G401 (cell line): ENCODE results near the gene SOS1. TPM values are rescaled to one million over a fixed set of nuclear protein-coding genes. Genes with fewer than 3 reads are reported as not detected.

Experiments used
- DNase-seq: peaks from one replicate; pipeline ENCODE4 v3.0.0-alpha.2; 2015; ENCODE audit warnings: low spot score
- in situ Hi-C: cut with HindIII; loops from 2 replicates; pipeline ENCODE4 v1.10.0; 2016; ENCODE audit warnings: low sequenced_read_pairs, mixed read lengths
- total RNA-seq: library from RNA; depleted of rRNA; stranded (reverse); fragments of >200 nt; shearing (Covaris generic); gene quantifications from 2 replicates; pipeline ENCODE4 v1.2.3, GENCODE V29; 2014

Gene SOS1
- total RNA-seq, 1 experiment from 2014 or later = 22.0 TPM

GRCh38 chr2:39109537-39109936 is 11.3 kb downstream of the SOS1 start:
- DNase-seq = no peak
- in situ Hi-C loops = no loop called here

GRCh38 chr2:39108377-39108776 is 12.5 kb downstream of the SOS1 start:
- in situ Hi-C loops = no loop called here
- DNase-seq = no peak

- no peak for DNase-seq
- in situ Hi-C loops = no loop called here
Measured at GRCh38 chr2:39107724-39108273, 13.1 kb downstream of the SOS1 start.

GRCh38 chr2:39107156-39107555 is 13.7 kb downstream of the SOS1 start:
- DNase-seq = peak; percentile 25
- in situ Hi-C loops = no loop called here

GRCh38 chr2:39099870-39100728 is 20.8 kb downstream of the SOS1 start:
- in situ Hi-C loops = loop anchor here (25.0 kb wide), 1 partner anchor 112 kb away; no protein-coding TSS in a partner anchor
- DNase-seq = no peak

- in situ Hi-C loops = loop anchor here (25.0 kb wide), 1 partner anchor 113 kb away; no protein-coding TSS in a partner anchor
- DNase-seq = no peak
Measured at GRCh38 chr2:39099310-39099869, 21.5 kb downstream of the SOS1 start.

GRCh38 chr2:39095624-39096023 is 25.2 kb downstream of the SOS1 start:
- in situ Hi-C loops = loop anchor here (25.0 kb wide), 1 partner anchor 117 kb away; no protein-coding TSS in a partner anchor
- no peak for DNase-seq

GRCh38 chr2:39094717-39095363 is 26.0 kb downstream of the SOS1 start:
- in situ Hi-C loops = loop anchor here (25.0 kb wide), 1 partner anchor 117 kb away; no protein-coding TSS in a partner anchor
- no peak for DNase-seq

- DNase-seq = no peak
Measured at GRCh38 chr2:39093218-39093898, 27.5 kb downstream of the SOS1 start.

GRCh38 chr2:39091543-39091942 is 29.3 kb downstream of the SOS1 start:
- DNase-seq = no peak
- in situ Hi-C loops = loop anchor here (25.0 kb wide), 1 partner anchor 121 kb away; no protein-coding TSS in a partner anchor

More at GRCh38 chr2:39093218-39093898, 27.5 kb downstream of the SOS1 start:
- in situ Hi-C loops = loop anchor here (25.0 kb wide), 1 partner anchor 119 kb away; no protein-coding TSS in a partner anchor

GRCh38 chr2:39091063-39091462 is 29.8 kb downstream of the SOS1 start:
- in situ Hi-C loops = loop anchor here (25.0 kb wide), 1 partner anchor 121 kb away; no protein-coding TSS in a partner anchor
- DNase-seq = no peak

- in situ Hi-C loops = loop anchor here (25.0 kb wide), 1 partner anchor 132 kb away; no protein-coding TSS in a partner anchor
- DNase-seq = no peak
Measured at GRCh38 chr2:39080152-39080551, 40.7 kb downstream of the SOS1 start.

- in situ Hi-C loops = no loop called here
- DNase-seq = no peak
Measured at GRCh38 chr2:39069890-39070465, 50.9 kb downstream of the SOS1 start.

- in situ Hi-C loops = no loop called here
- no peak for DNase-seq
Measured at GRCh38 chr2:39069136-39069515, 51.7 kb downstream of the SOS1 start.

- in situ Hi-C loops = no loop called here
- no peak for DNase-seq
Measured at GRCh38 chr2:39068299-39069135, 52.3 kb downstream of the SOS1 start.

- in situ Hi-C loops = no loop called here
- DNase-seq = no peak
Measured at GRCh38 chr2:39065616-39066015, 55.2 kb downstream of the SOS1 start.

- in situ Hi-C loops = no loop called here
- DNase-seq = no peak
Measured at GRCh38 chr2:39062320-39062719, 58.5 kb downstream of the SOS1 start.

- in situ Hi-C loops = no loop called here
Measured at GRCh38 chr2:39061280-39061679, 59.6 kb downstream of the SOS1 start.

More at GRCh38 chr2:39061280-39061679, 59.6 kb downstream of the SOS1 start:
- no peak for DNase-seq
